GM23338 (cell line): Measurements from ENCODE around the gene SPRED3. TPM values are rescaled to one million over a fixed set of nuclear protein-coding genes. Genes with fewer than 3 reads are reported as not detected.

Source experiments
- ATAC-seq: fragments of 200-7000 bp; cut with Tn5 transposase; 3 replicates; pipeline ENCODE4 v1.9.1; 2020
- DNase-seq: peaks from one replicate; pipeline ENCODE4 v3.0.0-alpha.2; 2015; ENCODE audit warnings: low spot score
- H2AFZ ChIP-seq: fragments of 200-600 bp; sonication (generic); 2 replicates; pipeline ENCODE4 v1.8.0; 2016; ENCODE audit warnings: antibody characterized with exemption, mild to moderate bottlenecking, moderate library complexity
- H3F3A ChIP-seq: fragments of 200-600 bp; sonication (generic); replicated peaks from 2 replicates; pipeline ENCODE4 v1.8.0; 2017; ENCODE audit warnings: antibody characterized with exemption, mixed run types, low read depth
- H3K27ac ChIP-seq: fragments of 200-600 bp; sonication (generic); 2 replicates; pipeline ENCODE4 v1.6.1; 2016; ENCODE audit warnings: low read depth
- H3K27me3 ChIP-seq: fragments of 200-600 bp; sonication (generic); 2 replicates; pipeline ENCODE4 v1.8.0; 2016; ENCODE audit warnings: mild to moderate bottlenecking, mixed run types, moderate library complexity; ENCODE audit not compliant: insufficient read depth
- H3K36me3 ChIP-seq: fragments of 200-600 bp; sonication (generic); 2 replicates; pipeline ENCODE4 v1.8.0; 2016; ENCODE audit warnings: mild to moderate bottlenecking; ENCODE audit not compliant: insufficient read depth
- H3K4me1 ChIP-seq: fragments of 200-600 bp; sonication (generic); 2 replicates; pipeline ENCODE4 v1.8.0; 2016; ENCODE audit warnings: mild to moderate bottlenecking, moderate library complexity; ENCODE audit not compliant: insufficient read depth
- H3K4me2 ChIP-seq: fragments of 200-600 bp; sonication (generic); 2 replicates; pipeline ENCODE4 v1.7.1; 2017; ENCODE audit warnings: mixed run types
- H3K4me3 ChIP-seq: fragments of 200-600 bp; sonication (generic); 2 replicates; pipeline ENCODE4 v1.6.1; 2016; ENCODE audit warnings: mixed run types
- H3K79me2 ChIP-seq: fragments of 200-600 bp; sonication (generic); replicated peaks from 2 replicates; pipeline ENCODE4 v1.8.0; 2017; ENCODE audit warnings: mild to moderate bottlenecking; ENCODE audit not compliant: insufficient read depth
- H3K9me2 ChIP-seq: fragments of 200-600 bp; sonication (generic); 2 replicates; pipeline ENCODE4 v1.8.0; 2017; ENCODE audit not compliant: insufficient read depth
- H4K20me1 ChIP-seq: fragments of 200-600 bp; sonication (generic); replicated peaks from 2 replicates; pipeline ENCODE4 v1.8.0; 2017; ENCODE audit warnings: mild to moderate bottlenecking; ENCODE audit not compliant: insufficient read depth
- H3K27ac Mint-ChIP-seq: 2 replicates; pipeline ENCODE4 v1.8.0; 2020; ENCODE audit warnings: inconsistent platforms, mild to moderate bottlenecking, moderate library complexity, mixed read lengths
- H3K27me3 Mint-ChIP-seq: 3 replicates; pipeline ENCODE4 v1.8.0; 2022; ENCODE audit warnings: low read depth, mild to moderate bottlenecking, moderate library complexity, mixed read lengths, inconsistent platforms; ENCODE audit not compliant: insufficient read depth, poor library complexity
- H3K36me3 Mint-ChIP-seq: 3 replicates; pipeline ENCODE4 v1.8.0; 2021; ENCODE audit warnings: low read depth, mild to moderate bottlenecking, inconsistent platforms, moderate library complexity, mixed read lengths
- H3K4me1 Mint-ChIP-seq: 3 replicates; pipeline ENCODE4 v1.8.0; 2020; ENCODE audit warnings: mild to moderate bottlenecking, inconsistent platforms, mixed read lengths
- H3K4me3 Mint-ChIP-seq: 3 replicates; pipeline ENCODE4 v1.8.0; 2021; ENCODE audit warnings: moderate library complexity, mild to moderate bottlenecking, inconsistent platforms, mixed read lengths
- H3K9me3 Mint-ChIP-seq: 3 replicates; pipeline ENCODE4 v1.8.0; 2020; ENCODE audit warnings: moderate library complexity, mild to moderate bottlenecking, inconsistent platforms, mixed read lengths
- CREB1 ChIP-seq: fragments of 250-450 bp; sonication (Bioruptor Pico); IDR thresholded peaks from 2 replicates; pipeline ENCODE4 v1.5.0; 2020; ENCODE audit warnings: low read depth, mild to moderate bottlenecking, moderate library complexity
- CTCF ChIP-seq, 2 experiments: fragments of 200-600 bp in 1 of 2; sonication (generic) in 1 of 2; conservative IDR thresholded peaks; 2 replicates each; pipeline versions ENCODE4 v1.5.1 to v1.6.1; 2016 to 2017; ENCODE audit warnings: antibody characterized with exemption in 2 of 2, low read depth in 2 of 2, mild to moderate bottlenecking in 2 of 2, moderate library complexity in 1 of 2
- ETS1 ChIP-seq: IDR thresholded peaks from 2 replicates; pipeline ENCODE4 v1.6.1; 2016; ENCODE audit warnings: antibody characterized with exemption
- EZH2 ChIP-seq: fragments of 200-600 bp; sonication (generic); IDR thresholded peaks from one replicate; pipeline ENCODE4 v1.8.0; 2017; ENCODE audit warnings: antibody characterized with exemption, mild to moderate bottlenecking, low read depth; ENCODE audit not compliant: unreplicated experiment
- EZH2phosphoT487 ChIP-seq: fragments of 200-600 bp; sonication (generic); IDR thresholded peaks from one replicate; pipeline ENCODE4 v1.8.1; 2018; ENCODE audit warnings: antibody characterized with exemption; ENCODE audit not compliant: unreplicated experiment
- JUNB ChIP-seq: IDR thresholded peaks from one replicate; pipeline ENCODE4 v1.6.1; 2016; ENCODE audit warnings: antibody characterized with exemption; ENCODE audit not compliant: unreplicated experiment
- NANOG ChIP-seq: IDR thresholded peaks from 2 replicates; pipeline ENCODE4 v1.6.1; 2016; ENCODE audit warnings: antibody characterized with exemption, borderline replicate concordance
- POLR2AphosphoS5 ChIP-seq: IDR thresholded peaks from 2 replicates; pipeline ENCODE4 v1.6.1; 2016; ENCODE audit warnings: antibody characterized with exemption, low read depth
- REST ChIP-seq: IDR thresholded peaks from one replicate; pipeline ENCODE4 v1.6.1; 2018; ENCODE audit warnings: antibody characterized with exemption; ENCODE audit not compliant: unreplicated experiment
- STAT1 ChIP-seq: IDR thresholded peaks from one replicate; pipeline ENCODE4 v1.6.1; 2016; ENCODE audit warnings: antibody characterized with exemption; ENCODE audit not compliant: unreplicated experiment
- ZNF114 ChIP-seq: fragments of 250-450 bp; sonication (Bioruptor Pico); IDR thresholded peaks from 2 replicates; pipeline ENCODE4 v1.5.0; 2020; ENCODE audit warnings: mild to moderate bottlenecking, moderate library complexity
- ZNF331 ChIP-seq: fragments of 250-450 bp; sonication (Bioruptor Pico); IDR thresholded peaks from 2 replicates; pipeline ENCODE4 v1.5.0; 2020; ENCODE audit warnings: low read depth, mild to moderate bottlenecking, moderate library complexity
- polyA plus RNA-seq: library from polyadenylated mRNA; unstranded; fragments of >200 nt; fragmentation: Nextera tagmentation; extraction: Ambion mirVana; gene quantifications from 2 replicates; pipeline ENCODE4 v1.2.1, GENCODE V29; 2016
- total RNA-seq: library from RNA; depleted of rRNA; stranded (reverse); fragments of >200 nt; shearing (Covaris generic); gene quantifications from 2 replicates; pipeline ENCODE4 v1.2.3, GENCODE V29; 2014
- TF ChIP-seq, protein P1 (sequence below): fragments of 250-450 bp; sonication (Bioruptor Pico); IDR thresholded peaks from 2 replicates; pipeline ENCODE4 v1.5.0; 2020; ENCODE audit warnings: mild to moderate bottlenecking, moderate library complexity

Gene SPRED3
- total and polyA plus RNA-seq, 2 experiments from 2014 or later = 3.9 to 11.6 TPM

DNA sequence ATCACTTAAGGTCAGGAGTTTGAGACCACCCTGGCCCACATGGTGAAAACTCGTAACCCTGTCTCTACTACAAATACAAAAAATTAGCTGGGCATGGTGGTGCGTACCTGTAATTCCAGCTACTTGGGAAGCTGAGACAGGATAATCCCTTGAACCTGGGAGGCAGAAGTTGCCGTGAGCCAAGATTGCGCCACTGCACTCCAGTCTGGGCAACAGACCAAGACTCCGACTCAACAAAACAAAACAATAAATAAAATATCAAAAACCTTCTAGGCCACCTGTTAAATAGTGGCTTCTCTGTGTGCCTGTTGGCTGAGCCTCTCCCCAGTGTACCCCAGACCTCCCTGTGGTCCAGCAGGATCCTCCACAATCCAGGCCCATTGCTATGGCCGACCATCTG lies 17.4 kb upstream of the SPRED3 start:
- no peaks in the 10 kb centered on the region; the same call in 2 of the 3 replicates for H3K9me3 Mint-ChIP-seq
- no peak overlapping the region for H3K4me3 Mint-ChIP-seq
- H3K27me3 Mint-ChIP-seq = peaks cover 13% of the 10 kb centered on the region

More for the DNA sequence above, 17.4 kb upstream of the SPRED3 start:
- peaks cover 3% of the 10 kb centered on the region; the same call in 1 of the 3 replicates for H3K36me3 Mint-ChIP-seq
- Histone ChIP-seq H4K20me1 (peaks cover 7% of the 10 kb centered on the region; the same call in 1 of the 2 replicates), H3K27ac (no peak overlapping the region), H3K27me3 (no peaks in the 10 kb centered on the region), H3K79me2 (peaks cover 12% of the 10 kb centered on the region), H3K9me2 (no peaks in the 10 kb centered on the region), H2AFZ (no peak overlapping the region), H3K36me3 (no peaks in the 10 kb centered on the region), H3F3A (no peaks in the 10 kb centered on the region), H3K4me2 (no peak overlapping the region), H3K4me1 (peaks cover 10% of the 10 kb centered on the region; the same call in 1 of the 2 replicates), H3K4me3 (no peak overlapping the region)
- DNase-seq (no peak), ATAC-seq (no peak)
- no peak overlapping the region for H3K27ac Mint-ChIP-seq
- peaks cover 12% of the 10 kb centered on the region for H3K4me1 Mint-ChIP-seq
- TF ChIP-seq EZH2phosphoT487 = no peak
- no peak for TF ChIP-seq ZNF114 (CRISPR knock-in tag)
- no peak for TF ChIP-seq ZNF331 (CRISPR knock-in tag)
- TF ChIP-seq JUNB = no peak
- no peak for TF ChIP-seq EZH2
- TF ChIP-seq CTCF (conservative IDR thresholded peaks at IDR 0.05; ENCODE audit: low read depth in 2 of 2) = no peak
- TF ChIP-seq NANOG = no peak
- TF ChIP-seq CREB1 (CRISPR knock-in tag) = no peak
- TF ChIP-seq STAT1 = no peak
- TF ChIP-seq ETS1 = no peak
- no peak for TF ChIP-seq POLR2AphosphoS5
- no peak for TF ChIP-seq REST
- TF ChIP-seq, protein P1, sequence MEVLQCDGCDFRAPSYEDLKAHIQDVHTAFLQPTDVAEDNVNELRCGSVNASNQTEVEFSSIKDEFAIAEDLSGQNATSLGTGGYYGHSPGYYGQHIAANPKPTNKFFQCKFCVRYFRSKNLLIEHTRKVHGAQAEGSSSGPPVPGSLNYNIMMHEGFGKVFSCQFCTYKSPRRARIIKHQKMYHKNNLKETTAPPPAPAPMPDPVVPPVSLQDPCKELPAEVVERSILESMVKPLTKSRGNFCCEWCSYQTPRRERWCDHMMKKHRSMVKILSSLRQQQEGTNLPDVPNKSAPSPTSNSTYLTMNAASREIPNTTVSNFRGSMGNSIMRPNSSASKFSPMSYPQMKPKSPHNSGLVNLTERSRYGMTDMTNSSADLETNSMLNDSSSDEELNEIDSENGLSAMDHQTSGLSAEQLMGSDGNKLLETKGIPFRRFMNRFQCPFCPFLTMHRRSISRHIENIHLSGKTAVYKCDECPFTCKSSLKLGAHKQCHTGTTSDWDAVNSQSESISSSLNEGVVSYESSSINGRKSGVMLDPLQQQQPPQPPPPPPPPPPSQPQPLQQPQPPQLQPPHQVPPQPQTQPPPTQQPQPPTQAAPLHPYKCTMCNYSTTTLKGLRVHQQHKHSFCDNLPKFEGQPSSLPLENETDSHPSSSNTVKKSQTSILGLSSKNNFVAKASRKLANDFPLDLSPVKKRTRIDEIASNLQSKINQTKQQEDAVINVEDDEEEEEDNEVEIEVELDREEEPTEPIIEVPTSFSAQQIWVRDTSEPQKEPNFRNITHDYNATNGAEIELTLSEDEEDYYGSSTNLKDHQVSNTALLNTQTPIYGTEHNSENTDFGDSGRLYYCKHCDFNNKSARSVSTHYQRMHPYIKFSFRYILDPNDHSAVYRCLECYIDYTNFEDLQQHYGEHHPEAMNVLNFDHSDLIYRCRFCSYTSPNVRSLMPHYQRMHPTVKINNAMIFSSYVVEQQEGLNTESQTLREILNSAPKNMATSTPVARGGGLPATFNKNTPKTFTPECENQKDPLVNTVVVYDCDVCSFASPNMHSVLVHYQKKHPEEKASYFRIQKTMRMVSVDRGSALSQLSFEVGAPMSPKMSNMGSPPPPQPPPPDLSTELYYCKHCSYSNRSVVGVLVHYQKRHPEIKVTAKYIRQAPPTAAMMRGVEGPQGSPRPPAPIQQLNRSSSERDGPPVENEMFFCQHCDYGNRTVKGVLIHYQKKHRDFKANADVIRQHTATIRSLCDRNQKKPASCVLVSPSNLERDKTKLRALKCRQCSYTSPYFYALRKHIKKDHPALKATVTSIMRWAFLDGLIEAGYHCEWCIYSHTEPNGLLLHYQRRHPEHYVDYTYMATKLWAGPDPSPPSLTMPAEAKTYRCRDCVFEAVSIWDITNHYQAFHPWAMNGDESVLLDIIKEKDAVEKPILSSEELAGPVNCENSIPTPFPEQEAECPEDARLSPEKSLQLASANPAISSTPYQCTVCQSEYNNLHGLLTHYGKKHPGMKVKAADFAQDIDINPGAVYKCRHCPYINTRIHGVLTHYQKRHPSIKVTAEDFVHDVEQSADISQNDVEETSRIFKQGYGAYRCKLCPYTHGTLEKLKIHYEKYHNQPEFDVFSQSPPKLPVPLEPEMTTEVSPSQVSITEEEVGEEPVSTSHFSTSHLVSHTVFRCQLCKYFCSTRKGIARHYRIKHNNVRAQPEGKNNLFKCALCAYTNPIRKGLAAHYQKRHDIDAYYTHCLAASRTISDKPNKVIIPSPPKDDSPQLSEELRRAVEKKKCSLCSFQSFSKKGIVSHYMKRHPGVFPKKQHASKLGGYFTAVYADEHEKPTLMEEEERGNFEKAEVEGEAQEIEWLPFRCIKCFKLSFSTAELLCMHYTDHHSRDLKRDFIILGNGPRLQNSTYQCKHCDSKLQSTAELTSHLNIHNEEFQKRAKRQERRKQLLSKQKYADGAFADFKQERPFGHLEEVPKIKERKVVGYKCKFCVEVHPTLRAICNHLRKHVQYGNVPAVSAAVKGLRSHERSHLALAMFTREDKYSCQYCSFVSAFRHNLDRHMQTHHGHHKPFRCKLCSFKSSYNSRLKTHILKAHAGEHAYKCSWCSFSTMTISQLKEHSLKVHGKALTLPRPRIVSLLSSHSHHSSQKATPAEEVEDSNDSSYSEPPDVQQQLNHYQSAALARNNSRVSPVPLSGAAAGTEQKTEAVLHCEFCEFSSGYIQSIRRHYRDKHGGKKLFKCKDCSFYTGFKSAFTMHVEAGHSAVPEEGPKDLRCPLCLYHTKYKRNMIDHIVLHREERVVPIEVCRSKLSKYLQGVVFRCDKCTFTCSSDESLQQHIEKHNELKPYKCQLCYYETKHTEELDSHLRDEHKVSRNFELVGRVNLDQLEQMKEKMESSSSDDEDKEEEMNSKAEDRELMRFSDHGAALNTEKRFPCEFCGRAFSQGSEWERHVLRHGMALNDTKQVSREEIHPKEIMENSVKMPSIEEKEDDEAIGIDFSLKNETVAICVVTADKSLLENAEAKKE (CRISPR knock-in tag) = no peak
